Measurements from ENCODE around the gene ARSA. TPM values are rescaled to one million over a fixed set of nuclear protein-coding genes. Genes with fewer than 3 reads are reported as not detected.
"Not testable (repeated sequence)": the region's sequence is repeated elsewhere in the genome, so short reads cannot be mapped to it uniquely, and the experiment has no call there.

ARSA gene
- total and polyA plus RNA-seq, 4 experiments from 2014 or later = 7.8 to 86.8 (median 48.1) TPM

DNA sequence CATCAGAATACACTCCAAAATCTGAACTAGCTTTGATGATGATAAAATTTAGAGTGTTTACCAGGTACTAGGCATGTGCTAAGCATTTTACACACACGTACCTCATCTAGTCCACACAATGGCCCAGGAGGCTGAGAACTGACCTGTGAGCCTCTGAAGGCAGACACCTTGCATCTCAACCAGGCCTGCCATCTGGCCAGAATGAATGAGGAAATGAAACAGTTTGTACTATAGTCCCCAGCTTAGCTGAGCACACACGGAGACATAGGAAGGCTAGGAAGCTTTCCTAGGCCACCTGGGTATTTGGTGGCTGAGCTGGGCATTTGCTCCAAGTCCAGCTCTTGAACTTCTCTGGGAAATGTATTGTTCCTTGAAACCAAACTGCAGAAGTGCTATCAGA lies 37.8 kb upstream of the ARSA start:
- H3K9me3 Mint-ChIP-seq = no peaks in the 10 kb centered on the region
- H3K36me3 ChIP-seq (ENCODE audit: insufficient read depth, low read length) = no peaks in the 10 kb centered on the region
- no peak overlapping the region for H3K27ac ChIP-seq (ENCODE audit: low read depth, low read length)
- ChIA-PET CTCF (ENCODE audit: partially characterized antibody) (interaction anchor here (1.2 kb wide), 1 partner anchor 18 kb away, joined by 3 read pairs; no protein-coding TSS in a partner anchor), POLR2A (ENCODE audit: partially characterized antibody) (no interaction called here)
- no peaks in the 10 kb centered on the region for H3K9me3 ChIP-seq (ENCODE audit: control insufficient read depth in 1 of 2, low read length in 2 of 2)
- peaks cover 12 to 16% of the 10 kb centered on the region in 2 donors for H3K27me3 Mint-ChIP-seq
- peaks cover 7% of the 10 kb centered on the region for H3K27me3 ChIP-seq (ENCODE audit: insufficient read depth, low read length)
- no peak overlapping the region for H3K4me3 Mint-ChIP-seq
- H3K27ac Mint-ChIP-seq = no peak overlapping the region
- no peak for DNase-seq
- no peaks in the 10 kb centered on the region for H3K36me3 Mint-ChIP-seq
- H3K4me1 Mint-ChIP-seq = peaks cover 0 to 5% (median 0%) of the 10 kb centered on the region in 4 donors
- intact Hi-C loops (cut with micrococcal nuclease) = no loop called here
- no peaks in the 10 kb centered on the region for H3K4me1 ChIP-seq (ENCODE audit: insufficient read depth, low read length)
- no peak overlapping the region for H3K4me3 ChIP-seq (ENCODE audit: low read length in 2 of 2)

- no peaks in the 10 kb centered on the region for H3K36me3 ChIP-seq (ENCODE audit: insufficient read depth, low read length)
- Mint-ChIP-seq H3K4me1 (no peaks in the 10 kb centered on the region), H3K27ac (no peak overlapping the region), H3K36me3 (no peaks in the 10 kb centered on the region), H3K27me3 (peaks cover 14% of the 10 kb centered on the region in 2 donors), H3K4me3 (no peak overlapping the region), H3K9me3 (no peaks in the 10 kb centered on the region)
- H3K27me3 ChIP-seq (ENCODE audit: insufficient read depth, low read length) = peaks cover 7% of the 10 kb centered on the region
- H3K4me1 ChIP-seq (ENCODE audit: insufficient read depth, low read length) = no peaks in the 10 kb centered on the region
- POLR2A ChIA-PET (ENCODE audit: partially characterized antibody) = no interaction called here
- no peak overlapping the region for H3K4me3 ChIP-seq (ENCODE audit: low read length in 2 of 2)
- no peak for DNase-seq
- CTCF ChIA-PET (ENCODE audit: partially characterized antibody) = interaction anchor here (1.2 kb wide), 1 partner anchor 18 kb away, joined by 3 read pairs; no protein-coding TSS in a partner anchor
- intact Hi-C loops (cut with micrococcal nuclease) = no loop called here
- no peak overlapping the region for H3K27ac ChIP-seq (ENCODE audit: low read depth, low read length)
- H3K9me3 ChIP-seq (ENCODE audit: control insufficient read depth in 1 of 2, low read length in 2 of 2) = no peaks in the 10 kb centered on the region
Observed at GRCh38 chr22:50665212-50665611, 37.3 kb upstream of the ARSA start.

GRCh38 chr22:50660306-50660705 lies 32.4 kb upstream of the ARSA start:
- Mint-ChIP-seq H3K36me3 (no peaks in the 10 kb centered on the region), H3K4me1 (no peaks in the 10 kb centered on the region), H3K9me3 (no peaks in the 10 kb centered on the region), H3K27ac (no peak overlapping the region), H3K4me3 (no peak overlapping the region), H3K27me3 (peaks cover 15 to 16% of the 10 kb centered on the region in 2 donors)
- H3K27ac ChIP-seq (ENCODE audit: low read depth, low read length) = no peak overlapping the region
- no peaks in the 10 kb centered on the region for H3K27me3 ChIP-seq (ENCODE audit: insufficient read depth, low read length)
- no peak for DNase-seq
- ChIA-PET CTCF (ENCODE audit: partially characterized antibody) (no interaction called here), POLR2A (ENCODE audit: partially characterized antibody) (no interaction called here)
- intact Hi-C loops (cut with micrococcal nuclease) = no loop called here
- no peaks in the 10 kb centered on the region for H3K9me3 ChIP-seq (ENCODE audit: control insufficient read depth in 1 of 2, low read length in 2 of 2)
- H3K4me3 ChIP-seq (ENCODE audit: low read length in 2 of 2) = no peak overlapping the region
- H3K36me3 ChIP-seq (ENCODE audit: insufficient read depth, low read length) = no peaks in the 10 kb centered on the region
- no peaks in the 10 kb centered on the region for H3K4me1 ChIP-seq (ENCODE audit: insufficient read depth, low read length)

DNA sequence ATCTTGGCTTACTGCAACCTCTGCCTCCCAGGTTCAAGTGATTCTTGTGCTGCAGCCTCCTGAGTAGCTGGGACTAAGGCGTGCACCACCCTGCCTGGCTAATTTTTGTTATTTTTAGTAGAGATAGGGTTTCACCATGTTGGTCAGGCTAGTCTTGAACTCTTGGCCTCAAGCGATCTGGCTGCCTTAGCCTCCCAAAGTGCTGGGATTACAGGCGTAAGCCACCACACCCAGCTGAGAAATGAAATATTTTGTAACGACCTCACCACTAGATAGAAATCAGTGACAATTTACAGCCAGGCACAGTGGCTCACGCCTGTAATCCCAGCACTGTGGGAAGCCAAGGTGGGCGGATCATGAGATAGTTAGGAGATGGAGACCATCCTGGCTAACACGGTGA lies 31.8 kb upstream of the ARSA start:
- H3K27ac ChIP-seq (ENCODE audit: low read depth, low read length); H3K36me3 Mint-ChIP-seq; H3K4me3 ChIP-seq (ENCODE audit: low read length in 2 of 2); H3K36me3 ChIP-seq (ENCODE audit: insufficient read depth, low read length); H3K9me3 Mint-ChIP-seq; intact Hi-C loops (cut with micrococcal nuclease); H3K4me3 Mint-ChIP-seq; H3K27ac Mint-ChIP-seq; H3K27me3 ChIP-seq (ENCODE audit: insufficient read depth, low read length); H3K9me3 ChIP-seq (ENCODE audit: control insufficient read depth in 1 of 2, low read length in 2 of 2); DNase-seq; POLR2A ChIA-PET (ENCODE audit: partially characterized antibody); H3K4me1 Mint-ChIP-seq; H3K4me1 ChIP-seq (ENCODE audit: insufficient read depth, low read length): not testable (repeated sequence)
- peaks cover 13 to 15% of the 10 kb centered on the region in 2 donors for H3K27me3 Mint-ChIP-seq
- CTCF ChIA-PET (ENCODE audit: partially characterized antibody) = interaction anchor here (0.7 kb wide), 1 partner anchor 156 kb away, joined by 3 read pairs; no protein-coding TSS in a partner anchor

DNA sequence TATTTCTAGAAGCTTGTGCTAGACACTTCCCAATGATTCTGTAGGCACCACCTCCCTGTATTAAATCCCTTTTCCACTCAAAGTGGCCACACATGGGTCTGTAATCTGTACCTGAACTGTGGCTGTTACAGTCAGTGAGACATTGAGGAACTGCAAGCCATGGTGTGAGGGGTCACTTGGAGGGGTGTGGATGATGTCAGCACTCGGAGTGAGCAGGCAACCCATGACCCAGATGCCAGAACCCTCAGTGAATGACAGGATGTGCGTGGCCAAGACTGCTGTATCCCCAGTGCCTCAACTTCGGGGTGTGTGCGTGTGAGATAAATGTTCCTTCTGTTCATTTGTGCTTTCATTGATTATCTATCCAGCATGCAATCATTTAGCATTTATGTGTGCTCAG lies 30.0 kb upstream of the ARSA start:
- H3K27me3 Mint-ChIP-seq = peaks cover 12 to 19% of the 10 kb centered on the region in 2 donors
- no peak for DNase-seq
- ChIA-PET CTCF (ENCODE audit: partially characterized antibody) (no interaction called here), POLR2A (ENCODE audit: partially characterized antibody) (no interaction called here)
- H3K36me3 Mint-ChIP-seq = no peaks in the 10 kb centered on the region
- Histone ChIP-seq H3K4me3 (ENCODE audit: low read length in 2 of 2) (no peak overlapping the region), H3K4me1 (ENCODE audit: insufficient read depth, low read length) (no peaks in the 10 kb centered on the region), H3K36me3 (ENCODE audit: insufficient read depth, low read length) (no peaks in the 10 kb centered on the region), H3K27ac (ENCODE audit: low read depth, low read length) (no peak overlapping the region), H3K27me3 (ENCODE audit: insufficient read depth, low read length) (no peaks in the 10 kb centered on the region), H3K9me3 (ENCODE audit: control insufficient read depth in 1 of 2, low read length in 2 of 2) (no peaks in the 10 kb centered on the region)
- intact Hi-C loops (cut with micrococcal nuclease) = no loop called here
- H3K27ac Mint-ChIP-seq = no peak overlapping the region
- H3K4me1 Mint-ChIP-seq = no peaks in the 10 kb centered on the region
- H3K9me3 Mint-ChIP-seq = no peaks in the 10 kb centered on the region
- H3K4me3 Mint-ChIP-seq = no peak overlapping the region

DNA sequence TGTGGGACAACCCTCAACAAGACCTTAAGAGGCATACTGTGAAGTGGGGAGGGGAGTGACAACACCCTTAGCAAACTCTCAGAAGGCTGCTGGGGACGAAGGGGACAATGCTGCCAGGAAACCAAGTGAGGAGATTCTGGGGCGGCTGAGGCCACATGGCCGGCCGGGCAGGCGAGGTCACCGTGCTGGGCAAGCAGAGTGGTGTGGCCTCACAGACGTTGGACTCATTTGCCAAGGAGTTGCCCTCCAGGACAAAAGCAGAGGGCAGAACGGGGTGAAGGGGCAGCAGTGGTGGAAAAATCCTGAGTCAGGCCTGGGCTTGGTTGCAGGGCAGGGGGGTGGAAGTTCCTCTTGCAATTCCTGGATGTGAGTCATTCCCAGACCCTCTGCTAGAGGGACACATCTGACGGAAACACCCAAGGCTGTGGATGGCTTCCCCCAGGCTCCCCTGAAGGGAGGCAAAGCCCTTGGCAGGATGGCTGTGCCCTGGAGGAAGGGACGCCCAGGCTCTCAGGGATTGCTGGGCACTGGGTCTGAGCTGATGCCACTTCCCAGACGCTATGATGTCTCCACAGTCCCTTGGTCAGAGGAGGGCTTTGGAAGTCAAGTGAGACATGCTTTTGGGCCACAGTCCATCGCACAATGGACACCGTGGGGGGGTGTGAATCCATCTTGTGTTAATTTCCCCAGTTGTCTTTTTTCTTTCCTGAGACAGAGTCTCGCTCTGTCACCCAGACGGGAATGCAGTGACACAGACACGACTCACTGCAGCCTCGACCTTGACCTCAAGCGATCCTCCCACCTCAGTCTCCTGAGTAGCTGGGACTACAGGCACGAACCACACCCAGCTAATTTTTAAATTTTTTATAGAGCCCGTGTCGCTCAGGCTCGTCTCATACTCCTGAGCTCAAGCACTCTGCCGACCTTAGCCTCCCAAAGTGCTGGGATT lies 28.4 kb upstream of the ARSA start:
- intact Hi-C loops (cut with micrococcal nuclease) = no loop called here
- no peak overlapping the region for H3K27ac ChIP-seq (ENCODE audit: low read depth, low read length)

DNA sequence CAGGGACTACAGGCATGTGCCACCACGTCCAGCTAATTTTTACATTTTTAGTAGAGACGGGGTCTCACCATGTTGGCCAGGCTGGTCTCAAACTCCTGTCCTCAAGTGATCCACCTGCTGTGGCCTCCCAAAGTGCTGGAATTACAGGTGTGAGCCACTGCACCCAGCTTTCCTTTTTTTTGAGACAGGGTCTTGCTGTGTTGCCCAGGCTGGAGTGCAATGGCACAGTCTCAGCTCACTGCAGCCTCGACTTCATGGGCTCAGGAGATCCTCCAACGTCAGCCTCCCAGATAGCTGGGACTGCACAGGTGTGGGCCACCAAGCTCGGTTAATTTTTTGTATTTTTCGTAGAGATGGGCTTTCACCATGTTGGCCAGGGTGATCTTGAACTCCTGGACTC lies 26.7 kb upstream of the ARSA start:
- H3K4me1 Mint-ChIP-seq; H3K27ac Mint-ChIP-seq; POLR2A ChIA-PET (ENCODE audit: partially characterized antibody); H3K27ac ChIP-seq (ENCODE audit: low read depth, low read length); H3K9me3 ChIP-seq (ENCODE audit: control insufficient read depth in 1 of 2, low read length in 2 of 2); H3K36me3 Mint-ChIP-seq; H3K9me3 Mint-ChIP-seq; H3K4me3 Mint-ChIP-seq; CTCF ChIA-PET (ENCODE audit: partially characterized antibody); H3K4me3 ChIP-seq (ENCODE audit: low read length in 2 of 2); DNase-seq; H3K4me1 ChIP-seq (ENCODE audit: insufficient read depth, low read length); intact Hi-C loops (cut with micrococcal nuclease); H3K27me3 ChIP-seq (ENCODE audit: insufficient read depth, low read length); H3K36me3 ChIP-seq (ENCODE audit: insufficient read depth, low read length): not testable (repeated sequence)
- peaks cover 11 to 19% of the 10 kb centered on the region in 2 donors for H3K27me3 Mint-ChIP-seq

More for the DNA sequence above, 28.4 kb upstream of the ARSA start:
- ChIA-PET CTCF (ENCODE audit: partially characterized antibody) (no interaction called here), POLR2A (ENCODE audit: partially characterized antibody) (no interaction called here)
- Mint-ChIP-seq H3K36me3 (no peaks in the 10 kb centered on the region), H3K27ac (peak overlapping the region in 1 of 7 donors; percentile 41), H3K9me3 (no peaks in the 10 kb centered on the region), H3K27me3 (peaks cover 12 to 21% of the 10 kb centered on the region in 2 donors), H3K4me1 (no peaks in the 10 kb centered on the region), H3K4me3 (no peak overlapping the region)
- Histone ChIP-seq H3K4me1 (ENCODE audit: insufficient read depth, low read length) (no peaks in the 10 kb centered on the region), H3K36me3 (ENCODE audit: insufficient read depth, low read length) (no peaks in the 10 kb centered on the region), H3K4me3 (ENCODE audit: low read length in 2 of 2) (no peak overlapping the region), H3K27me3 (ENCODE audit: insufficient read depth, low read length) (no peaks in the 10 kb centered on the region), H3K9me3 (ENCODE audit: control insufficient read depth in 1 of 2, low read length in 2 of 2) (no peaks in the 10 kb centered on the region)
- no peak for DNase-seq
